Activated CD4-positive, alpha-beta T cell treated with anti-CD3 and anti-CD28 coated beads for 24 hours (primary cell): Measurements from ENCODE around the gene GRXCR1.

ENCODE experiments used
- DNase-seq, 2 donors: peaks; one replicate each; pipeline ENCODE4 v3.0.0-alpha.2; 2020; ENCODE audit warnings: low read depth in 2 of 2

GRXCR1 gene

GRCh38 chr4:42892413-42892812 is at the start of gene GRXCR1:
Gene GRXCR1, plus strand, starts transcription at chr4:42892713. Its CDS starts 554 bp downstream, at chr4:42893267.
- DNase-seq: no peak

GRCh38 chr4:42843694-42844093 is 48.8 kb upstream of the GRXCR1 start:
- DNase-seq: no peak

DNA sequence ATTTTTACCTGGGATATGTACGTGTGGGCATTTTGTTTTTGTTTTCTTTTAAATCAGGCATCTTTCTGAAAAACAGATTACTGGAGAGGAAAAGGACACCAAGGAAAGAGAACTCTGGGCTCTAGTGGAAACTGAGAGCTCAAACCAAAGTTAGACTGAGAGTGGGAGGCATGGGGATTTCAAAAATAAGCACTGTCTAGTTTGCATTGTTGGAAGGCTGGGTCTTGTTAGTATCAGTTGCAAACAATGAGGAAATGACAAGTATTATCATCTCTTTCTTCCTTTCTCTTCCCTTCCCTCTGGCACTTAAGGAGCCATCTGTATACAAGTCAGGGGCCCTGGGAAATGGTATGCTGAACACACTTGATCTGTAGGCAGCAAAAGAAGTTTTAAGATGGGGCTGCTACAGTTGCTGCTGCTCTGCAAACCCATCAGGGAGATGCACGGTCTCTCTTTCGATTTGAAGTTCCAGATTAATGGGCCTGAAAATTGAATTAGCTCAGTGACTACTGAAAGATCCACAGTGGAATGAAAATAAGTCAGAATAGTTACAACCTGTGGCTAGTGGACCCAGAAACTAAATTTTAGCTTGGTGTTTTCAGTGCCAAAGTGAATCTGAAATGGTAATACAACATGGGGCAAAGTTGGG is 48.0 kb upstream of the GRXCR1 start:
- DNase-seq: no peak

DNA sequence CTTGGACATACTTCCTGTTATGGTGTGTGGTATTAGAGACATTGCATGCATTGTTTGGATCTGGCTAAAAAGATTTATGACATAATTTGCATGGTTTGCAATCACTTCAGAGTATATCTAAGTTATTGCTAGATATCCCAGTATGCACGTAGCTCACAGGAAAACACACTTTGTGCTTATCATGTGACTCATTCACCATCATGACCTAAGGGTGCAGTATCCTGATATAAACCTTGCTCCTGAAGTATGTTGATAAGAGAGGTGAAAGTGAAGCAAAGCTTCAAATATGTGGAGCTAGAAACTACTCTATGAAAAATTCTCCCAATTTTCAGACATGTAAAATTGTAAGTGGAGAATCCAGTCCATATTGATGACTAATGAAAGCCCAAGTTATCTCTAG is 46.9 kb upstream of the GRXCR1 start:
- DNase-seq: no peak

GRCh38 chr4:42855779-42856178 is 36.7 kb upstream of the GRXCR1 start:
- no peak for DNase-seq

- DNase-seq: peak; percentile 6 to 38
Measured at GRCh38 chr4:42865572-42866189, 26.8 kb upstream of the GRXCR1 start.

DNA sequence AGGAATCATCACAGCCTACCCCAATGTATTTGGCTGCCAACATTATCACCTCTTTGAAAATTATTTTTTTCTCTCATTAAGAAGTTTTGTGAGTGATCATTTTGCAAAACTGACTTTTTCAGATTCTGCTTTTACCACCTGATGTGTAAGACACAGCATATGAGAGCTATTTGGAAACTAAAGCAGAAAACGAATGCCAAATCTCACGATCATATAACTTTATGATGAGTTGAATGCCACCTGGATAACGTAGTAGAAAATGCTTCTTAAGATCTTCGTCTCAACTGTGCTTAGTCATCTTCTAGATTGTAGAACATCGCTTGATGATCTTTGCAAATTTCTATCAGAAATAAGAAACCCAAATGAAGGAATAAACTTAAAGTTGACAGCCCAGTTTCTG is 21.3 kb upstream of the GRXCR1 start:
- no peak for DNase-seq

- DNase-seq: no peak
Measured at GRCh38 chr4:42871671-42872290, 20.7 kb upstream of the GRXCR1 start.

DNA sequence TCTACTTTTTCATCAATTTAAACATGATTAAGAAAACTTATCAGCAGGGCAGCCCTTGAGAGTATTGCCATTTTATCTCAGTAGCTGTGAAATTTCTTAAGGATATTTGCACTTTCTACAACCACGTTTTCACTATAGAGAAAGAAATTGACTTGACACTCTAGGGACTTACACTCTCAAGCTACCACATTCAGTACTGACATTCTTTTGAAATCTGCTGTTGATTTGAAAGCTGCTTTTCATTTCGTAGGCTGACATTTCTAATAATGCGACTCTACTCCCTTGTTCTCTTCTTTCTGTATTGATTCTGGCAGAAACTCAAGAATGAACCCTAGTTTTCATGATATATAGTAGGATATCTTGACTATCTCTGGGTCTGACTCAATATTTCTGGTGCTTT is 13.7 kb upstream of the GRXCR1 start:
- no peak for DNase-seq

GRCh38 chr4:42881253-42881652 is 11.3 kb upstream of the GRXCR1 start:
- no peak for DNase-seq

GRCh38 chr4:42891644-42892043 is 869 bp upstream of the GRXCR1 start:
- no peak for DNase-seq

GRCh38 chr4:42895452-42895851 is 2.9 kb downstream of the GRXCR1 start:
- no peak for DNase-seq

- no peak for DNase-seq
Measured at GRCh38 chr4:42904986-42905385, 12.5 kb downstream of the GRXCR1 start.

DNA sequence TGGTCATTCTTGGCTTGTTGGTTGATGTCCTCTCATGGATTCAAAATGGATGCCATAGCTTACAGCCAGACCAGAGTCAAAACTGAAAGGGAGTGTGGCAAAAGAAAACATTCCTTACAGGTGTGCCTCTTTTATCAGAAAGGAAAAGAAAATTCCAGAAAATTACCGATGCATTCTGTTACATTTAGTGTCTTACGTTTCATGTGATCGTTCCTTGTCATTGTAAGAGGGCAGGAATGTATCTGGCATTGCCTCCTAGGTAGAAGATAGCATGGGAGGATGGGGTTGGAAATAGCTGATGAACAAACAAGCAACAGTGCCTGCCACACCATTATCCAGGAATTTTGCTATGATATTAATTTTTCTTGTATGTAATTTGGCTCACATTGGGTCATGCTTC is 13.1 kb downstream of the GRXCR1 start:
- DNase-seq: no peak

DNA sequence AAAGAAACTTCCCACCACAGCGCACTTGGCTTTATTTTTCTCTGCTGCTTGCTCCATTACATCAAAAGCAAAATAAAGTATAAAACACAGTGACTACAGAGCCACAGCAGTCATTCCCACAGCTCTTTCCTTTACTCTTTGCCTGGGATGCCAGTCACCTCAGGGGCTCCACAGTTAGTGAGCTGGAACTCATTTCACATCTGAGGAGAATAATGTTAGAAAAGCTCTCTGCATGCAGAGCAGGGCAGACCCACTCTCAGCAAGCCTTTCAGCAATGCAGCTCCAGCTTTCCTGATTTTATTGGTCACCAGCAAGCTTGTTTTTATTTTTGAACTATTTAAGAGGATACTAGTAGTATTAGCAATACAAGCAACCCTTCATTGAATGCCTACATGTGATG is 13.8 kb downstream of the GRXCR1 start:
- no peak for DNase-seq

DNA sequence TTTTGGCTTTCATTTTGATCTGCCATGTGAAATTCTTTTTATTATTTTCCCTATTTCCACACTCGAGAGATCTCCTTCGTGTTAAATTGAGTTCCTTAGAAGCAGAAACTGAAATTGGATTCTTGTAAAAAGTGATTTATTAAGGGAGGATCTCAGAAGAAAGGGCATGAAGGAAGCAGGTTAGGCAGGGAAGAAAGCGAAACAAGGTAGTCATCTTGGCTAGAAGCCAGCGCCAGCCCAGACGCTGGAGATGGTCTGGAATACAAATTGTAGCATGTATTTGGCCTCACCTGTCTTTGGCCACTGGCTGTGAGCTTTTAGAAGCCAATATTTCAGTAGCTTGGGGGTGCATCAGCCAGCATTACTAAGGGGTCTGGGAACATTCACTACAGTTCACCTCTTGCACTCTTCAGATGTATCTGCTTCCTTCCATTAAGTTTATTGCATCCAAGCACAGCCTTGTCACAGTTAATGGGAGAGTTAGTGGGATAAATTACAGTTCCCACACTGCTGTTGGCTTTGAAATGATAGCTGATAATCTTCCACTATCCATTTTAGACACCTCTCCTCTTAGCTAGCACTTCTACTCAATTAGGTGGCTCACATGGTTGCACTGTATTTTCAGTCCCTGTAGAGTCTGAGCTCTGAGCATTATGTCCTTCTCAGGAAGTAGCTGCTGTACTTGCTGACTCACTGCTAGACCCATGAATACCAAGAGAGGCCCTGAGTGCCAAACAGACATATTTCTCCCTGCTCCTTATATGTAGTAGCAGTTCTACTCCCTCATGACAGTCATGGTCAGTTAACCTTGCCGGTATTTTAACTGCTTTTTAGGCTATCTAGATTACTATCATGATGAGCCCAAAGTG is 14.6 kb downstream of the GRXCR1 start:
- no peak for DNase-seq

GRCh38 chr4:42910459-42910858 is 17.9 kb downstream of the GRXCR1 start:
- DNase-seq: no peak

- DNase-seq: no peak
Measured at GRCh38 chr4:42914937-42915336, 22.4 kb downstream of the GRXCR1 start.

GRCh38 chr4:42915484-42915883 is 23.0 kb downstream of the GRXCR1 start:
- no peak for DNase-seq

DNA sequence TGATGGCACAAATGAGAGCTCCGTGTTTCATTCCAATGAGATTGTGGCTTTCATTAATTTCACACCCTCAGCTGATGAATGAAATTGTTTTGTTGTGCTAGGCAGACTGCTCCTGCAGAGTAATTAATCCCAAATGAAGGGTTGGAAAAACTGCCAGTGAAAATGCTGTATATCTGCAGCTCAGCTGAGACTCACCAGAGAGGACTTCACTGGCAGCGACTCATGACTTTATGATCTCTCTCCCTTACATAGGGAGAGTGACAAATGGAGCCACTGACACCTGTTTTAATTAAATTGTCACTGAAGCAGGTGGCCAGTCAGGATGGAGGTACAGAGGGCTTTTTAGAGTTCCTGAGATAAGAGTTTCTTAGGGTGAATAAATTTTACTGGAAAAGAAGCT is 24.8 kb downstream of the GRXCR1 start:
- no peak for DNase-seq

GRCh38 chr4:42923431-42923830 is 30.9 kb downstream of the GRXCR1 start:
- DNase-seq: no peak

DNA sequence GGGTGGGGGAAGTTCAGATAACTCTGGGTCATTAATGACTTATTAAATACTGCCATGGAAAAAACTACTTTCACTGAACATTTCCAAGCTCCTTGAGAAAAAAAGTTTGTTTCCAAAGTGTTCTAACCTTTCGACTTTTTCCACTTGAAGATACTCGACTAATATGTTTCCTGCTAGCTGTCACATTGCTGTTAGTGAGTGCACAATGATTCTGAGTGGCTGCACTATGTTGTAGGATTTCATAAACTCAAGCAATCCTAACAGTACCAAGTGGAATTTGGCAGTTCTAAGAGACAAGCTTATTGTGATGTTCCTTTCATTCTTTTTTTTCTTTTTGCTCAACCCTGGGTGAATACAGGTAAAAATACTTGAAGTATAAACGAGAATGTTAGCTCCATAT is 33.4 kb downstream of the GRXCR1 start:
- DNase-seq: no peak
